Measurements from ENCODE around the gene SLC6A3. TPM values are rescaled to one million over a fixed set of nuclear protein-coding genes. Genes with fewer than 3 reads are reported as not detected.

SLC6A3 gene
- total and polyA plus RNA-seq, 2 donors (not counting 1 experiment from before 2014, with no cell fraction given): 0.01 to 0.15 TPM

- 95% methylated on average over 20 of the region's 24 CpGs for WGBS (ENCODE audit: insufficient coverage)
- ChIA-PET CTCF (interaction anchor here (0.8 to 3.5 kb wide), 16 partner anchors 9 to 266 kb away, joined by 3 to 38 read pairs (median 6); partner anchors contain the start of gene CLPTM1L), POLR2A (interaction anchor here (0.7 kb wide), 1 partner anchor 11 kb away, joined by 4 read pairs; no protein-coding TSS in a partner anchor)
- no peak for TF ChIP-seq EZH2 (IDR thresholded peaks at IDR 0.05; ENCODE audit: borderline replicate concordance, insufficient read depth, low read depth, low read length, poor library complexity, severe bottlenecking)
- TF ChIP-seq CTCF (IDR thresholded peaks at IDR 0.05): no peak
- Mint-ChIP-seq H3K9me3 (ENCODE audit: insufficient read depth) (no peaks in the 10 kb centered on the region), H3K4me1 (peaks cover 26% of the 10 kb centered on the region), H3K4me3 (no peak overlapping the region), H3K27ac (no peak overlapping the region), H3K27me3 (no peaks in the 10 kb centered on the region)
- no peak overlapping the region for H3K27ac ChIP-seq (ENCODE audit: low read length in 2 of 2)
- intact Hi-C loops (cut with micrococcal nuclease): no loop called here
- no peaks in the 10 kb centered on the region for H3K27me3 ChIP-seq (replicated peaks in 1 of 4; ENCODE audit: control extremely low read depth in 1 of 4, control insufficient read depth in 3 of 4, insufficient read depth in 4 of 4, low read length in 3 of 4)
- no peaks in the 10 kb centered on the region for H3K36me3 ChIP-seq (replicated peaks in 1 of 2; ENCODE audit: control extremely low read depth in 1 of 2, control insufficient read depth in 1 of 2, extremely low read depth in 1 of 2, insufficient read depth in 2 of 2, low read length in 1 of 2)
- H3K79me2 ChIP-seq (ENCODE audit: control insufficient read depth, insufficient read depth, low read length): no peaks in the 10 kb centered on the region
- ATAC-seq (ENCODE audit: low read depth) (no peak), DNase-seq (no peak)
- no peak overlapping the region for H3K9ac ChIP-seq (ENCODE audit: low read length)
- peaks cover 0 to 18% (median 3%) of the 10 kb centered on the region in 3 donors for H3K9me3 ChIP-seq (ENCODE audit: control extremely low read depth in 1 of 3, control insufficient read depth in 2 of 3, insufficient read depth in 1 of 3, low read length in 2 of 3)
- peaks cover 9 to 19% of the 10 kb centered on the region in 2 donors for H3K4me1 ChIP-seq (ENCODE audit: control insufficient read depth in 2 of 2, insufficient read depth in 2 of 2, low read length in 2 of 2)
- no peak overlapping the region for H2AFZ ChIP-seq (ENCODE audit: insufficient read depth, low read depth, low read length, poor library complexity, severe bottlenecking)
- no peaks in the 10 kb centered on the region for H4K20me1 ChIP-seq (ENCODE audit: control insufficient read depth, insufficient read depth, low read length, poor library complexity, severe bottlenecking)
- H3K4me2 ChIP-seq (replicated peaks; ENCODE audit: low read depth, low read length, poor library complexity, severe bottlenecking): no peak overlapping the region
- no peak overlapping the region for H3K4me3 ChIP-seq (ENCODE audit: control extremely low read depth in 1 of 5, extremely low read depth in 1 of 5, insufficient read depth in 1 of 5, low read depth in 2 of 5, low read length in 4 of 5)
These were observed 66.2 kb downstream of the SLC6A3 start for GRCh38 chr5:1378866-1379659.

- Mint-ChIP-seq H3K9me3 (ENCODE audit: insufficient read depth) (no peaks in the 10 kb centered on the region), H3K4me3 (no peak overlapping the region), H3K27me3 (no peaks in the 10 kb centered on the region), H3K27ac (no peak overlapping the region), H3K4me1 (peaks cover 31% of the 10 kb centered on the region)
- intact Hi-C loops (cut with micrococcal nuclease): no loop called here
- CTCF ChIA-PET: interaction anchor here (0.9 to 3.1 kb wide), 6 partner anchors 33 to 267 kb away, joined by 3 to 15 read pairs (median 4); partner anchors contain the start of gene CLPTM1L
- Histone ChIP-seq H3K27ac (ENCODE audit: low read length in 2 of 2) (no peak overlapping the region), H3K9me3 (ENCODE audit: control extremely low read depth in 1 of 3, control insufficient read depth in 2 of 3, insufficient read depth in 1 of 3, low read length in 2 of 3) (peaks cover 0 to 20% (median 3%) of the 10 kb centered on the region in 3 donors), H3K9ac (ENCODE audit: low read length) (no peak overlapping the region), H3K79me2 (ENCODE audit: control insufficient read depth, insufficient read depth, low read length) (no peaks in the 10 kb centered on the region), H3K27me3 (replicated peaks in 1 of 4; ENCODE audit: control extremely low read depth in 1 of 4, control insufficient read depth in 3 of 4, insufficient read depth in 4 of 4, low read length in 3 of 4) (no peaks in the 10 kb centered on the region), H3K36me3 (replicated peaks in 1 of 2; ENCODE audit: control extremely low read depth in 1 of 2, control insufficient read depth in 1 of 2, extremely low read depth in 1 of 2, insufficient read depth in 2 of 2, low read length in 1 of 2) (no peaks in the 10 kb centered on the region), H4K20me1 (ENCODE audit: control insufficient read depth, insufficient read depth, low read length, poor library complexity, severe bottlenecking) (no peaks in the 10 kb centered on the region), H3K4me2 (replicated peaks; ENCODE audit: low read depth, low read length, poor library complexity, severe bottlenecking) (no peak overlapping the region), H3K4me1 (ENCODE audit: control insufficient read depth in 2 of 2, insufficient read depth in 2 of 2, low read length in 2 of 2) (peaks cover 14 to 29% of the 10 kb centered on the region in 2 donors), H2AFZ (ENCODE audit: insufficient read depth, low read depth, low read length, poor library complexity, severe bottlenecking) (no peak overlapping the region), H3K4me3 (ENCODE audit: control extremely low read depth in 1 of 5, extremely low read depth in 1 of 5, insufficient read depth in 1 of 5, low read depth in 2 of 5, low read length in 4 of 5) (no peak overlapping the region)
- TF ChIP-seq CTCF (IDR thresholded peaks at IDR 0.05) (no peak), EZH2 (IDR thresholded peaks at IDR 0.05; ENCODE audit: borderline replicate concordance, insufficient read depth, low read depth, low read length, poor library complexity, severe bottlenecking) (no peak)
- ATAC-seq (ENCODE audit: low read depth) (no peak), DNase-seq (no peak)
- 97% methylated on average over 17 of the region's 18 CpGs for WGBS (ENCODE audit: insufficient coverage)
- POLR2A ChIA-PET: no interaction called here
These were observed 67.1 kb downstream of the SLC6A3 start for GRCh38 chr5:1378096-1378495.

Measured in B cell (primary cell).